ENCODE measurements around the gene WDR45B. TPM values are rescaled to one million over a fixed set of nuclear protein-coding genes. Genes with fewer than 3 reads are reported as not detected.
"Not testable (repeated sequence)": the region's sequence is repeated elsewhere in the genome, so short reads cannot be mapped to it uniquely, and the experiment has no call there.

WDR45B gene
- total RNA-seq, 2 experiments from 2014 or later, result 49.8 to 54.3 TPM

DNA sequence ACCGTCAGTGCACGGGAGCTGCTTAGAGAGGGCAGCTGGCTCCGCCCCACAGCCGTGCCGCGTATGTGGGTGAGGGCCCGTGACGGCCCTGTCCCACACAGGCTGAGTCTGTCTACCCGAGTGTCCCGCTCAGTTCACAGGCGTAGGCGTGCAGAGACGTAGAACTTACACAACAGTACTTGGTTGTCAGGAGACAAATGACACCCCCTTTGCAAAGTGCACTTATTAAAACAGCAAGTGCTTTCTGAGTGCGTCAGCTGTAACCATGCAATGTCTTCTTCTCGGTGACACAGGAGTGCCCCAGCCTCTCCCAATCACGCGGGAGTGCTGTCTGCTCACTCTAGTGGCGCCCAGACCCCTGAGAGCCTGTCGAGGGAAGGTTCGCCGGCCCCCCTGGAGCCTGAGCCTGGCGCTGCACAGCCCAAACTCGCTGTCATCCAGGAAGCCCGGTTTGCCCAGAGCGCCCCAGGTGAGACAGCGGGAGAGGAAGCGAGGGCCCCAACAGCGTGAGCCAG is 64.5 kb downstream of the WDR45B start:
- ChIA-PET CTCF (no interaction called here), POLR2A (interaction anchor here (0.9 kb wide), 1 partner anchor 8 kb away, joined by 3 read pairs; no protein-coding TSS in a partner anchor)
- Histone ChIP-seq H3K27me3 (ENCODE audit: control insufficient read depth in 1 of 2, insufficient read depth in 2 of 2, low read length in 2 of 2) (no peaks in the 10 kb centered on the region), H3K27ac (ENCODE audit: low read depth in 1 of 2, low read length in 2 of 2) (no peak overlapping the region), H3K4me3 (ENCODE audit: low read length) (no peak overlapping the region), H3K4me1 (ENCODE audit: insufficient read depth, low read length) (peaks cover 3% of the 10 kb centered on the region), H3K9me3 (ENCODE audit: control insufficient read depth in 1 of 2, insufficient read depth in 1 of 2, low read length in 2 of 2) (no peaks in the 10 kb centered on the region), H3K36me3 (ENCODE audit: insufficient read depth, low read length) (peaks cover 39% of the 10 kb centered on the region)
- peak in 5 of 14 experiments; percentile 27 to 66 (median 39) for DNase-seq
- Mint-ChIP-seq H3K4me1 (ENCODE audit: low read depth) (peaks cover 9% of the 10 kb centered on the region), H3K9me3 (no peaks in the 10 kb centered on the region), H3K4me3 (peak overlapping the region; percentile 60), H3K27ac (peak overlapping the region; percentile 82), H3K27me3 (no peaks in the 10 kb centered on the region), H3K36me3 (ENCODE audit: low read depth) (peaks cover 49% of the 10 kb centered on the region)
- intact Hi-C loops (cut with DNase I, micrococcal nuclease), result no loop called here
- ATAC-seq (ENCODE audit: poor library complexity), result peak; percentile 81
- TF ChIP-seq, protein P1, sequence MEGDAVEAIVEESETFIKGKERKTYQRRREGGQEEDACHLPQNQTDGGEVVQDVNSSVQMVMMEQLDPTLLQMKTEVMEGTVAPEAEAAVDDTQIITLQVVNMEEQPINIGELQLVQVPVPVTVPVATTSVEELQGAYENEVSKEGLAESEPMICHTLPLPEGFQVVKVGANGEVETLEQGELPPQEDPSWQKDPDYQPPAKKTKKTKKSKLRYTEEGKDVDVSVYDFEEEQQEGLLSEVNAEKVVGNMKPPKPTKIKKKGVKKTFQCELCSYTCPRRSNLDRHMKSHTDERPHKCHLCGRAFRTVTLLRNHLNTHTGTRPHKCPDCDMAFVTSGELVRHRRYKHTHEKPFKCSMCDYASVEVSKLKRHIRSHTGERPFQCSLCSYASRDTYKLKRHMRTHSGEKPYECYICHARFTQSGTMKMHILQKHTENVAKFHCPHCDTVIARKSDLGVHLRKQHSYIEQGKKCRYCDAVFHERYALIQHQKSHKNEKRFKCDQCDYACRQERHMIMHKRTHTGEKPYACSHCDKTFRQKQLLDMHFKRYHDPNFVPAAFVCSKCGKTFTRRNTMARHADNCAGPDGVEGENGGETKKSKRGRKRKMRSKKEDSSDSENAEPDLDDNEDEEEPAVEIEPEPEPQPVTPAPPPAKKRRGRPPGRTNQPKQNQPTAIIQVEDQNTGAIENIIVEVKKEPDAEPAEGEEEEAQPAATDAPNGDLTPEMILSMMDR (IDR thresholded peaks at IDR 0.05), result no peak

DNA sequence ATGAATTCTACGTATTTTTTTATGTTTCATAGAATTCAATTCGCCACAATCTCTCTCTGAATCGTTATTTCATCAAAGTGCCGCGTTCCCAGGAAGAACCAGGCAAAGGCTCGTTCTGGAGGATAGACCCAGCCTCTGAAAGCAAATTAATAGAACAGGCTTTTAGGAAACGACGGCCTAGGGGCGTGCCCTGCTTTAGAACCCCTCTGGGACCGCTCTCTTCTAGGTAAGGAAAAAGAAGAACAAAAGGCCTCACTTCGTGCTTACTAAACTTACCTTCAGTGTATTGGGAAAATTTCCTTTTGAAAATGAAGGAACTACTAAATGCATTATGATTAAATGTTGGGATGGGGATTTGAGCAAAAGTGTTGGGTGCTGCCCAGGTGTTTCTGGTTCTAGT is 65.5 kb downstream of the WDR45B start:
- Histone ChIP-seq H3K27me3 (ENCODE audit: control insufficient read depth in 1 of 2, insufficient read depth in 2 of 2, low read length in 2 of 2) (no peaks in the 10 kb centered on the region), H3K4me3 (ENCODE audit: low read length) (no peak overlapping the region), H3K9me3 (ENCODE audit: control insufficient read depth in 1 of 2, insufficient read depth in 1 of 2, low read length in 2 of 2) (no peaks in the 10 kb centered on the region), H3K27ac (ENCODE audit: low read depth in 1 of 2, low read length in 2 of 2) (no peak overlapping the region), H3K4me1 (ENCODE audit: insufficient read depth, low read length) (peaks cover 3% of the 10 kb centered on the region), H3K36me3 (ENCODE audit: insufficient read depth, low read length) (peaks cover 40% of the 10 kb centered on the region)
- no peaks in the 10 kb centered on the region for H3K9me3 Mint-ChIP-seq
- H3K27ac Mint-ChIP-seq, result no peak overlapping the region
- ATAC-seq (ENCODE audit: poor library complexity) (no peak), DNase-seq (no peak)
- intact Hi-C loops (cut with DNase I, micrococcal nuclease), result no loop called here
- no peaks in the 10 kb centered on the region for H3K27me3 Mint-ChIP-seq
- TF ChIP-seq, protein P1 (IDR thresholded peaks at IDR 0.05), result no peak
- H3K4me1 Mint-ChIP-seq (ENCODE audit: low read depth), result peaks cover 9% of the 10 kb centered on the region
- POLR2A ChIA-PET, result interaction anchor here (0.9 kb wide), 1 partner anchor 9 kb away, joined by 3 read pairs; no protein-coding TSS in a partner anchor
- no peak overlapping the region for H3K4me3 Mint-ChIP-seq
- H3K36me3 Mint-ChIP-seq (ENCODE audit: low read depth), result peaks cover 51% of the 10 kb centered on the region
- CTCF ChIA-PET, result no interaction called here

DNA sequence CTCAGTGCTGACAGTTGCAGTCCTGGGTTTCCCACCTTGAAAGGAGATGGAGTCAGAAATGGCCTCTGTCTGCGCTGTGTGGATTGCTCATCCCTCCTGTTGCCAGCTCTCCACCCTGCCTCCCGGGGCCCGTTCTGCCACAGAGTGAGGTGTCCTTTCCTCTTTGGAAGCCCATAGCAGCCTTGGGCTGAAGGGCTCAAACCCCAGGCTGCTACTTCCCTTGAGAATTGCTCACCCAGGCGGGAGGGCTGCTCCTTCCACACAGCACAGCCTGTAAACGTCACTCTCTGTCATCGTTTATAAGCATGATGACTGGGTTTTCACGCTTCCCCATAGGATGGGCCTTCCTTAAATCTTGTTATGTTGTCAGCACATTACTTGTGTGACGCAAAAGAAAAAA is 66.0 kb downstream of the WDR45B start:
- no peak overlapping the region for H3K4me3 Mint-ChIP-seq
- TF ChIP-seq, protein P1 (IDR thresholded peaks at IDR 0.05), result no peak
- intact Hi-C loops (cut with DNase I, micrococcal nuclease), result no loop called here
- Histone ChIP-seq H3K9me3 (ENCODE audit: control insufficient read depth in 1 of 2, insufficient read depth in 1 of 2, low read length in 2 of 2) (no peaks in the 10 kb centered on the region), H3K4me1 (ENCODE audit: insufficient read depth, low read length) (peaks cover 3% of the 10 kb centered on the region), H3K36me3 (ENCODE audit: insufficient read depth, low read length) (peaks cover 39% of the 10 kb centered on the region), H3K27me3 (ENCODE audit: control insufficient read depth in 1 of 2, insufficient read depth in 2 of 2, low read length in 2 of 2) (no peaks in the 10 kb centered on the region), H3K4me3 (ENCODE audit: low read length) (no peak overlapping the region), H3K27ac (ENCODE audit: low read depth in 1 of 2, low read length in 2 of 2) (no peak overlapping the region)
- H3K4me1 Mint-ChIP-seq (ENCODE audit: low read depth), result peaks cover 9% of the 10 kb centered on the region
- H3K27ac Mint-ChIP-seq, result no peak overlapping the region
- ATAC-seq (ENCODE audit: poor library complexity) (no peak), DNase-seq (no peak)
- H3K36me3 Mint-ChIP-seq (ENCODE audit: low read depth), result peaks cover 46% of the 10 kb centered on the region
- no peaks in the 10 kb centered on the region for H3K9me3 Mint-ChIP-seq
- ChIA-PET CTCF (no interaction called here), POLR2A (no interaction called here)
- H3K27me3 Mint-ChIP-seq, result no peaks in the 10 kb centered on the region

DNA sequence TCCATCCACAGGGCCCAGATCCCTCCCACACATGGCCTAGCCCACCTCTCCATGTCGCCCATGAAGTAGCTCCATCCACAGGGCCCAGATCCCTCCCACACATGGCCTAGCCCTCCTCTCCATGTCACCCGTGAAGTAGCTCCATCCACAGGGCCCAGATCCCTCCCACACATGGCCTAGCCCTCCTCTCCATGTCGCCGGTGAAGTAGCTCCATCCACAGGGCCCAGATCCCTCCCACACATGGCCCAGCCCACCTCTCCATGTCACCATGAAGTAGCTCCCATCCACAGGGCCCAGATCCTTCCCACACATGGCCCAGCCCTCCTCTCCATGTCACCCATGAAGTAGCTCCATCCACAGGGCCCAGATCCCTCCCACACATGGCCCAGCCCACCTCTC is 68.3 kb downstream of the WDR45B start:
- H3K4me1 Mint-ChIP-seq (ENCODE audit: low read depth); H3K9me3 ChIP-seq (ENCODE audit: control insufficient read depth in 1 of 2, insufficient read depth in 1 of 2, low read length in 2 of 2); H3K4me3 ChIP-seq (ENCODE audit: low read length); DNase-seq; intact Hi-C loops (cut with DNase I, micrococcal nuclease); H3K27ac ChIP-seq (ENCODE audit: low read depth in 1 of 2, low read length in 2 of 2); H3K27me3 ChIP-seq (ENCODE audit: control insufficient read depth in 1 of 2, insufficient read depth in 2 of 2, low read length in 2 of 2); H3K9me3 Mint-ChIP-seq; POLR2A ChIA-PET; H3K27ac Mint-ChIP-seq; ATAC-seq (ENCODE audit: poor library complexity); H3K4me1 ChIP-seq (ENCODE audit: insufficient read depth, low read length); H3K27me3 Mint-ChIP-seq; H3K4me3 Mint-ChIP-seq; CTCF ChIA-PET: not testable (repeated sequence)
- peaks cover 48% of the 10 kb centered on the region for H3K36me3 Mint-ChIP-seq (ENCODE audit: low read depth)
- peaks cover 44% of the 10 kb centered on the region for H3K36me3 ChIP-seq (ENCODE audit: insufficient read depth, low read length)

Data from CD4-positive, alpha-beta T cell (primary cell).